RCC 7860 (cell line): ENCODE measurements around the gene OR13C3.
"Not testable (repeated sequence)": the region's sequence is repeated elsewhere in the genome, so short reads cannot be mapped to it uniquely, and the experiment has no call there.

Experiments used
- DNase-seq: peaks from one replicate; pipeline ENCODE4 v3.0.0-alpha.2; 2015; ENCODE audit warnings: low spot score
- FAIRE-seq: peaks from 2 replicates; lab custom pipeline; 2012; peaks lifted over from hg19 to GRCh38; lab: Jason Lieb, UNC

OR13C3 gene

DNA sequence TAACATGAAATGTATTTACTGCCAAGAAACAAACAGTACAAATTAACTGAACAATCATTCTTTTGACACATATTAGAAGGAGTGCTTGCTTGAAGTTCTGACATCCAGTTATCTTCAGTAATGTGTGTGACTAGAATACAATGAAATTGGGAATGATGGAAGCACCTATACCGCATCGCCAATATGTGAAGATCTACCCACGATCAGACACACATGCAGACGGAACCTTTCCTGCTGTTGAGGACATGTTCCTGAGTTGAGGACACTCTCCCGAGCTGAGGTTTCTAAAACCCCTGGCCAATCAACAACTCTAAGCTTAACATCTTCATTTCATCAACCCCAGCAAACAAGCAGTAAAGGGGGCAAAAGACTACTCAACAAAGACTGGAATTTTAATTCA is at the start of gene OR13C3:
Gene OR13C3 (minus strand): TSS at position 101 of the 400 bp plus-strand sequence. CDS start 133 bp downstream, outside the sequence.
- FAIRE-seq, result no peak
- no peak for DNase-seq

GRCh38 chr9:104580562-104580961 is 43.9 kb upstream of the OR13C3 start:
- no peak for DNase-seq
- FAIRE-seq, result no peak

- FAIRE-seq (no peak), DNase-seq (no peak)
Measured at GRCh38 chr9:104577263-104577662, 40.6 kb upstream of the OR13C3 start.

DNA sequence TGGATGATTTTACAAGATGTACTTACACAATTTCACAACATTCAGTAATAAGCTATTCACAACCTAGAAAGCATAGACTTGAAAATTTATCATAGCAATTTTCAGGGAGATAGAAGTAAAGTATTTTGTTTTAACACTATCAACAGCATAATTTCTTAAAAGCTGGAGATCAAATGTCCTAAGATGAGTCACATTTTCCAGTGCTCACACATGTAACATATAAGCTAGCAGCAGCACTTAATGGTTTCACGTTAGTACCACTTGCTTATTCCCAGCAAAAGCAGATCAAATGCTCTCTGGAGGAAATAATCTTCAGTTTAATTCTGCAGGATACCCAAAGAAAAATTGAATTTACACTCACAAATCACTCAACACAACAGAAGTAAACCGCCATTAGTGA is 38.8 kb upstream of the OR13C3 start:
- no peak for DNase-seq
- no peak for FAIRE-seq

- FAIRE-seq, result no peak
- DNase-seq, result no peak
Measured at GRCh38 chr9:104572612-104573011, 36.0 kb upstream of the OR13C3 start.

DNA sequence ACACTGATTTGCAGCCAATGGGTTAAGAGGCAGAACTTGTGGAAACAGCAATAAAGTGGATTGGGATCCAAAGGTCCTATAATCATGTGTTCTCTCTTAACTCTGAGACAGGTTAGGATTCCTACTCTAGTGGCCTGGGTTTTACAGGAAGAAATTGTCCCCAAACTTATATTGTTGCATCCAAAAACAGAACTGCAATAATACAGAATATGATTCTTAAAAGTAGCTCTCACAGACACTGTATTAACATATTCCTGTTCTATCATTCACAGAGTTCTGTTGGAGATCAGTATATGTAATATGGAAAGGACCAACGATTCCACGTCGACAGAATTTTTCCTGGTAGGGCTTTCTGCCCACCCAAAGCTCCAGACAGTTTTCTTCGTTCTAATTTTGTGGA is 32.2 kb upstream of the OR13C3 start, which contains the start of gene OR13C8:
Gene OR13C8 (plus strand): TSS at position 301 of the 400 bp plus-strand sequence. CDS start 0 bp downstream, at position 301.
- FAIRE-seq (no peak), DNase-seq (no peak)

- DNase-seq (no peak), FAIRE-seq (no peak)
Measured at GRCh38 chr9:104564358-104564757, 27.7 kb upstream of the OR13C3 start.

- FAIRE-seq (no peak), DNase-seq (no peak)
Measured at GRCh38 chr9:104556830-104557634, 20.4 kb upstream of the OR13C3 start.

DNA sequence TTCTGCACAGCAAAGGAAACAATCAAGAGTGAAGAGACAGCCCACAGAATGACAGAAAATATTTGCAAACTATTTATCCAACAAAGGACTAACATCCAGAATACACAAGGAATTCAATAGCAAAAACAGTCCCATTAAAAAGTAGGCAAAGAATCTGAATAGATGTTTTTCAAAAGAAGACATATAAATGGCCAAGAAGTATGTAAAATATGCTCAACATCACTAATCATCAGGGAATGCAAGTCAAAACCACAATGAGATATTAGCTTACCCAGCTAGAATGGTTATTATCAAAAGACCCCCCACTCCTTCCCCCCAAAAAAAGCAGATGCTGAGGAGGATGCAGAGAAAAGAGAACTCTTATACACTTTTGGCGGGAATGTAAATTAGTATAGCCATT is 18.9 kb upstream of the OR13C3 start:
- FAIRE-seq (no peak), DNase-seq (no peak)

- DNase-seq (no peak), FAIRE-seq (no peak)
Measured at GRCh38 chr9:104553261-104553660, 16.6 kb upstream of the OR13C3 start.

- no peak for FAIRE-seq
Measured at GRCh38 chr9:104544644-104545043, 8.0 kb upstream of the OR13C3 start.

DNA sequence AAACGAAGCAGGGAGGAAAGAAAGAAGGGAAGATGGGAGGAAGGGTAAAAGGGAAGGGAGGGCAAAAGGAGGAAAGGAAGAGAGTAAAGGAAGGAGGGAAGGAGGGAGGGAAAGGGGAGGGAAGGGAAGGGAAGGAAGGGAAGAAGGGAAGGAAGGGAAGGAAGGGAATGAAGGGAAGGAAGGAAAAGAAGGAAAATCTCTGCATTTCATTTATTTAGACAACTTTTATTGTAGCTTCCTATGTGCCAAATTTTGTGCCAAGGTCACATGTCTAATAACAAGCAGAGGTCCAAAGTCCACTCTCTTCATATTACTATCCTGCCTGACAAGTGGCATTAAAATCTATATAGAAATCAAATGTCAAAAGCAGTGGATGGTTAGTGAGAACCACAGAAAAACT is 2.6 kb upstream of the OR13C3 start:
- DNase-seq (no peak), FAIRE-seq (no peak)

More at GRCh38 chr9:104544644-104545043, 8.0 kb upstream of the OR13C3 start:
- no peak for DNase-seq

- FAIRE-seq (no peak), DNase-seq (no peak)
Measured at GRCh38 chr9:104527109-104527508, 9.5 kb downstream of the OR13C3 start, which contains the start of gene OR13C4. TSS of gene OR13C4 (minus strand) at chr9:104527209. CDS start at chr9:104527209, 0 bp downstream.

DNA sequence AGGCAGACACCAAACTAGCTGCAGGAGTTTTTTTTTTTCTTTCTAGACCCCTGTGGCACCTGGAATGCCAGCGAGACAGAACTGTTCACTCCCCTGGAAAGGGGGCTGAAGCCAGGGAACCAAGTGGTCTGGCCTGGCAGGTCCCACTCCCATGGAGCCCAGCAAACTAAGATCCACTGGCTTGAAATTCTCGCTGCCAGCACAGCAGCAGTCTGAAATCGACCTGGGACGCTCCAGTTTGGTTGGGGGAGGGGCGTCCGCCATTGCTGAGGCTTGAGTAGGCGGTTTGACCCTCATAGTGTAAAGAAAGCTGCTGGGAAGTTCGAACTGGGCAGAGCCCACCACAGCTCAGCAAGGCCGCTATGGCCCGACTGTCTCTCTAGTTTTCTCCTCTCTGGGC is 16.4 kb downstream of the OR13C3 start:
- not testable (repeated sequence) for FAIRE-seq, DNase-seq

DNA sequence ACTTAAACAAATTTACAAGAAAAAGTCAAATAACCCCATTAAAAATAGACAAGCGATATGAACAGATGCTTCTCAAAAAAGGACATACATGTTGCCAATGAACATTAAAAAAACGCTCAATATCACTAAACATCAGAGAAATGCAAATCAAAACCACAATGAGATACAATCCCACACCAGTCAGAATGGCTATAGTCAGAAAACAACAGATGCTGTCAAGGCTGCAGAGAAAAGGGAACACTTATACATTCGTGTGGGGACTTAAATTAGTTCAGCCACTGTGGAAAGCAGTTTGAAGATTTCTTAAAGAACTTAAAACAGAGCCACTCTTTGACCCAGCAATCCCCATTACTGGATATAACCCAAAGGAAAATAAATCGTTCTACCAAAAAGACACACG is 21.8 kb downstream of the OR13C3 start:
- DNase-seq (no peak), FAIRE-seq (no peak)

GRCh38 chr9:104506565-104506964 is 30.1 kb downstream of the OR13C3 start:
- DNase-seq, result no peak
- no peak for FAIRE-seq

- no peak for FAIRE-seq
- no peak for DNase-seq
Measured at GRCh38 chr9:104503963-104504362, 32.7 kb downstream of the OR13C3 start, which contains the start of gene OR13F1. TSS of gene OR13F1 (plus strand) at chr9:104504263. CDS start at chr9:104504263, 0 bp downstream.

- DNase-seq (no peak), FAIRE-seq (no peak)
Measured at GRCh38 chr9:104503440-104503839, 33.2 kb downstream of the OR13C3 start.

DNA sequence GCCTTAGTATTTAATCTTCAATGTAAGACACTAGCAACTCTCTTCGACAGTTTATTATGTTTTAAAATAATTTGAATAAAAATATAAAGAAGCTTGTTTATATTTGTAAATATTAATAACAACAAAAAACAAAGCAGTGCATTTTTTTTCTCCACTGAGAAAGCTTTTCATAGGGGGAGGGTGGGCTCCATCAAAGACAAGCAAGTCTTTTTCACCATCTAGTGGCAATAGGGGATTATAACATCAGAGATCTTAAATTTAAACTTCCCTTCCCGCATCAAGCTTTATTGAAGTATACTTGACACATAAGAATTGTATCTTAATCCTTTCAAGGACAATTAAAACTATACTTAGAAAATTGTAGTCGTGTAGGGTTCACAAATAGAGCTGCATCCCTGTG is 41.8 kb downstream of the OR13C3 start:
- no peak for FAIRE-seq
- DNase-seq, result no peak
